ENCODE measurements around the gene SART3. TPM values are rescaled to one million over a fixed set of nuclear protein-coding genes. Genes with fewer than 3 reads are reported as not detected.

Gene SART3
- total and polyA plus RNA-seq, 11 donors = 13.3 to 33.2 (median 24.0) TPM

- intact Hi-C loops (cut with DNase I) = no loop called here
- Histone ChIP-seq H3K27me3 (no peaks in the 10 kb centered on the region), H3K36me3 (no peaks in the 10 kb centered on the region), H3K27ac (peak overlapping the region in 1 of 12 donors; percentile 7), H3K4me3 (no peak overlapping the region), H3K9me3 (no peaks in the 10 kb centered on the region), H3K4me1 (peaks cover 0 to 28% (median 0%) of the 10 kb centered on the region in 12 donors)
- no peak for TF ChIP-seq POLR2A (IDR thresholded peaks at IDR 0.05)
- TF ChIP-seq CTCF (IDR thresholded peaks at IDR 0.05) = no peak
- no peak for DNase-seq
- no peak for ATAC-seq
- WGBS, 4 donors = 73 to 87% (median 80%) methylated on average over 3 of the region's 3 CpGs
Measured at GRCh38 chr12:108584456-108585065, 23.6 kb upstream of the SART3 start.

GRCh38 chr12:108583991-108584390 is 23.0 kb upstream of the SART3 start:
- Histone ChIP-seq H3K9me3 (no peaks in the 10 kb centered on the region), H3K4me3 (no peak overlapping the region), H3K36me3 (no peaks in the 10 kb centered on the region), H3K4me1 (peaks cover 0 to 25% (median 0%) of the 10 kb centered on the region in 12 donors), H3K27ac (peak overlapping the region in 1 of 12 donors; percentile 7), H3K27me3 (no peaks in the 10 kb centered on the region)
- ATAC-seq (peak in 1 of 4 donors; percentile 15), DNase-seq (peak in 1 of 5 donors; percentile 25)
- intact Hi-C loops (cut with DNase I) = no loop called here
- WGBS, 4 donors = 50 to 60% (median 55%) methylated on average over 7 of the region's 7 CpGs
- TF ChIP-seq CTCF (IDR thresholded peaks at IDR 0.05) (no peak), POLR2A (IDR thresholded peaks at IDR 0.05) (no peak)

DNA sequence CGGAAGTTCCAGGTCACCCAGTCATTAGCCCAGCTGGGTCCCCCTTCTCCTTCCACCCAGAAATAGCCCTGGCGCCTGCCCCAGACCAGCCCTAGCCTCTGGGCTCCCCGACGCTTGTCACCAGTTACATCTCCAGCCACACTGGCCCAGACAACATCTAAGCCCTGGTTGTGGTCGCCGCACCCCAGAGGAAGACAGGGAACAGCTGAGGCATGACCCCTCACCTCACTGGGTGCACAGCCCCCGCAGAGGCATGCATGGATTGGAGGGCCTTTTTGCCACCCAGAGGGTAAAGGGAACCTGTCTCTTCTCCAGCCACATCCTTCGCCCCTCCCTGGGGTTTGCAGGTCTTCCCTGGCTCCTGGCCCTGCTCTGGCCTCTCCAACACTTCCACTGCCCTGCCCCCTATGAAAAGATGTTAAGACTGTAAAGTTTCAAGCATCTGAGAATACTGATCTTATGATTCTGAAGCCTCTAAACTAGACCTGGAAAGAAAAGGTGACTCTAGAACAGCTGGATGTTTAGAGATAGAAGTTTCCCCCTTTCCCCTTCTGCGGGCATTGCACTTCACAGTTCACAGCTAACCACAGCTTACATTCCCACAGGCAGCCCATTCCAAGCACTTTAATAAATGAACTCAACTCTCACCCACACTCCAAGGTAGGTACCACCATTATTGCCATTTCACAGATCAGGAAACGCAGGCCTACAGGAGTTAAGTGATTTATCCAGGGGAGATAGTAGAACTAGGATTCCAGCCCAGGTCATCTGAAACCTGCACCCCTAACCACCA is 22.2 kb upstream of the SART3 start:
- Histone ChIP-seq H3K27me3 (no peaks in the 10 kb centered on the region), H3K4me1 (peaks cover 0 to 25% (median 0%) of the 10 kb centered on the region in 12 donors), H3K4me3 (no peak overlapping the region), H3K27ac (no peak overlapping the region), H3K36me3 (no peaks in the 10 kb centered on the region), H3K9me3 (no peaks in the 10 kb centered on the region)
- WGBS, 4 donors = 76 to 83% (median 78%) methylated on average over 9 to 10 of the region's 10 CpGs
- intact Hi-C loops (cut with DNase I) = no loop called here
- no peak for ATAC-seq
- peak in 1 of 5 donors; percentile 20 for DNase-seq
- TF ChIP-seq POLR2A (IDR thresholded peaks at IDR 0.05) = no peak

DNA sequence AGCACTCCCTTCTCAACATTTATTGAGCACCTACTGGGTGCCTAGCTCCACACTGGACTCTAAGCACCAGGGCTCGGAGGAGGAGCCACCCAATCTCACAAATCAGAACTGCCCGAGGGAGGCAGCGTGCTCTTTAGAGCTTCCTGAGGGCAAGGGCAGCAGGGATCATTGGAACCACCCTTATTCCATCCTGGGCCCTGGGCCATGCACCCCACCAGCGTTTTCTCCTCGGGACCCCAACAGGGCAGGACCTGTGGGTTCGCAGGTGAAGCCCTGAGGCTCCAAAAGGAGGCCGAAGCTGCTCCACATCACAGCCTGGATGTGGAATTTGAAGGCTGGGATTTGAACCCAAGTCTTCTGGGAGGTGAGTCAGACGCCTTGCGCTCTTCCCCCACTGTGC is 21.5 kb upstream of the SART3 start:
- no peaks in the 10 kb centered on the region for H3K9me3 ChIP-seq
- 88 to 93% (median 89%) methylated on average over 9 of the region's 9 CpGs for WGBS, 4 donors
- no peak overlapping the region for H3K27ac ChIP-seq
- H3K36me3 ChIP-seq = no peaks in the 10 kb centered on the region
- H3K27me3 ChIP-seq = no peaks in the 10 kb centered on the region
- intact Hi-C loops (cut with DNase I) = no loop called here
- H3K4me3 ChIP-seq = no peak overlapping the region
- DNase-seq (peak in 1 of 5 donors; percentile 17), ATAC-seq (no peak)
- TF ChIP-seq CTCF (IDR thresholded peaks at IDR 0.05) (no peak), POLR2A (IDR thresholded peaks at IDR 0.05) (no peak)
- H3K4me1 ChIP-seq = peaks cover 0 to 22% (median 0%) of the 10 kb centered on the region in 12 donors

All from heart left ventricle (tissue), 16 donors.